Measurements from ENCODE around the gene FAM118B.
"Not testable (repeated sequence)": the region's sequence is repeated elsewhere in the genome, so short reads cannot be mapped to it uniquely, and the experiment has no call there.

FAM118B gene

GRCh38 chr11:126219547-126219946 lies 8.0 kb downstream of the FAM118B start:
- no peak for DNase-seq

GRCh38 chr11:126224647-126225294 lies 13.2 kb downstream of the FAM118B start:
- no peak for DNase-seq

- DNase-seq, result no peak
Observed at GRCh38 chr11:126225295-126225665, 13.7 kb downstream of the FAM118B start.

- DNase-seq, result no peak
Observed at GRCh38 chr11:126226334-126227084, 14.9 kb downstream of the FAM118B start.

- DNase-seq, result no peak
Observed at GRCh38 chr11:126229858-126230540, 18.4 kb downstream of the FAM118B start.

- no peak for DNase-seq
Observed at GRCh38 chr11:126231725-126232459, 20.3 kb downstream of the FAM118B start.

GRCh38 chr11:126232683-126233082 lies 21.1 kb downstream of the FAM118B start:
- DNase-seq, result no peak

GRCh38 chr11:126233391-126233790 lies 21.8 kb downstream of the FAM118B start:
- DNase-seq, result no peak

- no peak for DNase-seq
Observed at GRCh38 chr11:126246636-126247035, 35.1 kb downstream of the FAM118B start.

GRCh38 chr11:126253265-126253664 lies 41.7 kb downstream of the FAM118B start:
- no peak for DNase-seq

- DNase-seq, result no peak
Observed at GRCh38 chr11:126254819-126255218, 43.2 kb downstream of the FAM118B start.

GRCh38 chr11:126255507-126255906 lies 43.9 kb downstream of the FAM118B start:
- DNase-seq, result not testable (repeated sequence)

GRCh38 chr11:126256216-126256615 lies 44.6 kb downstream of the FAM118B start:
- no peak for DNase-seq

GRCh38 chr11:126257144-126257543 lies 45.6 kb downstream of the FAM118B start:
- no peak for DNase-seq

- no peak for DNase-seq
Observed at GRCh38 chr11:126257764-126258163, 46.2 kb downstream of the FAM118B start.

GRCh38 chr11:126262216-126262615 lies 50.6 kb downstream of the FAM118B start:
- no peak for DNase-seq

GRCh38 chr11:126263489-126263888 lies 51.9 kb downstream of the FAM118B start:
- no peak for DNase-seq

- DNase-seq, result no peak
Observed at GRCh38 chr11:126265811-126266210, 54.2 kb downstream of the FAM118B start.

GRCh38 chr11:126267650-126268049 lies 56.1 kb downstream of the FAM118B start:
- no peak for DNase-seq

- DNase-seq, result no peak
Observed at GRCh38 chr11:126268361-126268707, 56.8 kb downstream of the FAM118B start.

- peak; percentile 99 for DNase-seq
Observed at GRCh38 chr11:126268708-126269579, 57.4 kb downstream of the FAM118B start, which contains the start of the genes FOXRED1 and SRPRA. Gene FOXRED1, plus strand, starts transcription at chr11:126269154. Its CDS starts 53 bp downstream, at chr11:126269207. Gene SRPRA, minus strand, starts transcription at chr11:126268895. Its CDS starts 91 bp downstream, at chr11:126268804.

GRCh38 chr11:126277322-126277721 lies 65.7 kb downstream of the FAM118B start:
- no peak for DNase-seq
